Islet of Langerhans (tissue), 1 donor: ENCODE measurements around the gene KLHL2.
A peak's percentile ranks its signal among the peaks of the same experiment; 100 is the strongest.
"Not testable (repeated sequence)": the region's sequence is repeated elsewhere in the genome, so short reads cannot be mapped to it uniquely, and the experiment has no call there.

Experiments used
- FAIRE-seq: peaks from one replicate; lab custom pipeline; 2011; peaks lifted over from hg19 to GRCh38; lab: Jason Lieb, UNC

KLHL2 gene, protein sequence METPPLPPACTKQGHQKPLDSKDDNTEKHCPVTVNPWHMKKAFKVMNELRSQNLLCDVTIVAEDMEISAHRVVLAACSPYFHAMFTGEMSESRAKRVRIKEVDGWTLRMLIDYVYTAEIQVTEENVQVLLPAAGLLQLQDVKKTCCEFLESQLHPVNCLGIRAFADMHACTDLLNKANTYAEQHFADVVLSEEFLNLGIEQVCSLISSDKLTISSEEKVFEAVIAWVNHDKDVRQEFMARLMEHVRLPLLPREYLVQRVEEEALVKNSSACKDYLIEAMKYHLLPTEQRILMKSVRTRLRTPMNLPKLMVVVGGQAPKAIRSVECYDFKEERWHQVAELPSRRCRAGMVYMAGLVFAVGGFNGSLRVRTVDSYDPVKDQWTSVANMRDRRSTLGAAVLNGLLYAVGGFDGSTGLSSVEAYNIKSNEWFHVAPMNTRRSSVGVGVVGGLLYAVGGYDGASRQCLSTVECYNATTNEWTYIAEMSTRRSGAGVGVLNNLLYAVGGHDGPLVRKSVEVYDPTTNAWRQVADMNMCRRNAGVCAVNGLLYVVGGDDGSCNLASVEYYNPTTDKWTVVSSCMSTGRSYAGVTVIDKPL

DNA sequence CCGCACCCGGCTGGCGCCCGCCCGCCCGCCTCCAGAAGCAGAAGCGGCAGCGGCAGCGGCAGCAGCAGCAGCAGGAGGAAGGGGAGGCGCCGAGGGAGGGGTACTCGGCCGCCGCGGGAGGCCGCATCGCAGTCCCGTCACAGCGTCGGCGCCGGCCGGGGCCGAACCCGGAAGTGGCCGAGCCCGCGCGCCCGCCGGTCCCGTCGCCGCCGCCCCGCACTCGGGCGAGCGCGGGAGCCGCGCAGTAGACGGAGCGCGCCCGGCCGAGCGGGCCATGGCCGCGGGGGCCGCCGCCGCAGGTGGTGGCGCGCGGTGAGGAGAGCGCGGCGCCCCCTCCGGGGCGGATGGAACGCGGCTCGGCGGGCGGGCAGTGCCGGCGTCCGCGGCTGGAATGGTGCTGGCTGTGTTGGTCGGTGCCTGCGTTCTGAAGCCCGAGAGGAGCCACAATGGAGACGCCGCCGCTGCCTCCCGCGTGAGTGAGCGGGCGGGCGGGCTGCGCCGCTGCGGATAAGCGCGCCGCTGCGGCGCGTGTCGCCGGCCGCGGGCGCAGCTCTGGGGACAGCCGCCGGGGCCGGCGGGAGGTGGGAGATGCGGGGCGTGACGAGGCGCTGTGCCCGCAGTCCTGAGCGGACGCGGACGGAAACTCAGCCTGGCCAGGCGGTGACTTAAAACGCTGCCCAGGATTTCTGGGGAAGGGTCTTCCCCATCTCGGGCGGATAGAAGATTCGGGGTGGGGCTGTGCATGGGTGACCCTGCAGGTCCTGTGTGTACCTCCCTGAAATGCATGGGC, at the start of gene KLHL2:
Gene KLHL2 (plus strand): TSS at position 131 of the 790 bp plus-strand sequence. CDS start 316 bp downstream, at position 447.
- no peak for FAIRE-seq

DNA sequence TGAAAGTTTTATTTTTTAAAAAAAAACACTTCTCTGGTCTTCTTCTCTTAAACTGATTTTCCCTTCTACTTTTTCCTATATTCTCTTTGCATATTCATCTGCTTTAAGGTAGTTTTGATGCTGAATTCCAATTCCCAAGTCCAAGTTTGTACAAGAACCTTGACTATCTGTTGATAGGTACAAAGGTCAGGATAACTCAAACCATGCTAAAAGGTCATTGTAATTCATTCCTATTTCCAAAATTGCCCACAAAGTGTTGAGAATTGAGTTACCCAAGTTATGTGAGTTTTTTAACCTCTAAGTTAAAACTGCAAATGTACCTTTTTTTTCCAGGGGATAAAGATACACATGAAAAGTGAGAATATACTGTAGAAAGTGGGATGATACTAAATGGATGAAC, 48.6 kb upstream of the KLHL2 start:
- no peak for FAIRE-seq

DNA sequence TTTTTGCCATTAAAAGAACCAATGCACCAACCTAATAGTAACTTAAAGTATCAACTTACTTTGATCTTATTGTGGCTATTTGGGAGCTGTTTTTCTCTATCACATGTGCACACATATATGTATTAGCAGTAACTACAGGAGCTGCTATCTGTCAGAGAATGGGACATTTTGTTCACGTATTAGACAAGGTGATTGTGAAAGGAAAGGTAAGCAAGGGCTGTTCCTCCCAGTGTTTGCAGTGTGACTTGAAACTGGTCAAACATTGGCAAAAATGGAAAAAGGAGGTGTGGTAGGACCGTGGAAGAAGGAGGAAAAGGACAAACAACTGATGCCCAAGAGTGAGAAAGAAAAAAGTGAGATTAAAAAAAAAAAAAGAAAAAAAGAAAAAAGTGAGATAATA, 43.1 kb upstream of the KLHL2 start:
- no peak for FAIRE-seq

DNA sequence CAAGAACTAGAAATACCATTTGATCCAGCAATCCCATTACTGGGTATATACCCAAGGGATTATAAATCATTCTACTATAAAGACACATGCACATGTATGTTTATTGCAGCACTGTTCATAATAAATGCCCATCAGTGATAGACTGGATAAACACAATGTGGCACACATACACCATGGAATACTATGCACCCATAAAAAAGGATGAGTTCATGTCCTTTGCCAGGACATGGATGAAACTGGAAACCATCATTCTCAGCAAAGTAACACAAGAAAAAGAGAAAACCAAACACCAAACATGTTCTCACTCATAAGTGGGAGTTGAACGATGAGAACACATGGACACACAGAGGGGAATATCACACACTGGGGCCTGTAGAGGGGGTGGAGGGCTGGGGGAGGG, 40.5 kb upstream of the KLHL2 start:
- FAIRE-seq: not testable (repeated sequence)

DNA sequence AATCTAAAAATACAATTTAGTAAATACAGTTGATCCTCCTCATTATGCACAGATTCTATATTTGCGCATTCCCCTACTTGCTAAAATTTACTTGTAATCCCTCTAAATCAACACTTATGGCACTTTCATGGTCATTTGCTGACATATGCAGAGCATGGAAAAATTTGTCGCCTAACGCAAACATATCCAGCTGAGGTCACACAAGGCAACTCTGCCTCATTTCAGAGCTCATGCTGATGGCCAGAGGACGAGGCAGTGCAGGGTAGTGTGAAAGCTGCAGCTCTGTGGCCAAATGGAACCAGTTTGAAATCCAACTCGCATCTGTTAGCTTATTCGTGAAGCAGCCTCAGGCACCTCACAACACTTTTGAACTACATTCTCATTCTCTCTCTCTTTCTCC, 39.7 kb upstream of the KLHL2 start:
- FAIRE-seq: no peak

DNA sequence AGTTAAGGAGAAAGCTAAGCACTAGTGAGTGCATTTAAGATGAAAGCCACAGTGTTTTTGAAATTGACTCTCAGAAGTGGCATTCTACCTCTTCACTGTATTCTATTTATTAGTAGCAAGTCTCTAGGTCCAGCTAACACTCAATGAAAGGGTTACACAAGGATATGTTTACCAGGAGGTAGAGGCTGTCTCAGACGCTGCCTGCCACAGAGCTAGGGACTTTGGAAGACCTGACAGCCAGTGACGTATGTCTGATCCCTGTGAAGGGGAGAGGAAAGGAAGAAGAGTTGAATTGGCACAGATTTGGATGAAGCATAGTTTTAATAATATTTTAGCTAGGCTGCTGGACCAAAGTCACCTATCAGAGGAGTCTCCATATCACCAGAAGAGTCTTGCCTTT, 36.5 kb upstream of the KLHL2 start:
- FAIRE-seq: no peak

DNA sequence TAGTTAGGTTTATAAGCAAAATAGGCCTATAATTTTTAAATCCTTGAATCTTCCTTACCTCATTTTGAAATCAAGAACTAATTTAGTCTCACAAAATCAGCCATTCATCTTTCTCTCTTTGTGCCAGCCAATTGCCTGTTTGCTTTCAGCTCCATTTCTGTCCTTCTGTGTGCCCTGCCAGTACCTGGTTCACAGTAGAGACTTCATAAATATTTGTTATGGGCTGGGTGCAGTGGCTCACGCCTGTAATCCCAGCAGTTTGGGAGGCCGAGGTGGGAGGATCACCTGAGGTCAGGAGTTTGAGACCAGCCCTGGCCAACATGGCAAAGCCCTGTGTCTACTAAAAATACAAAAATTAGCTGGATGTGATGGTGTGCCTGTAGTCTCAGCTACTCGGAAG, 31.9 kb upstream of the KLHL2 start:
- not testable (repeated sequence) for FAIRE-seq

DNA sequence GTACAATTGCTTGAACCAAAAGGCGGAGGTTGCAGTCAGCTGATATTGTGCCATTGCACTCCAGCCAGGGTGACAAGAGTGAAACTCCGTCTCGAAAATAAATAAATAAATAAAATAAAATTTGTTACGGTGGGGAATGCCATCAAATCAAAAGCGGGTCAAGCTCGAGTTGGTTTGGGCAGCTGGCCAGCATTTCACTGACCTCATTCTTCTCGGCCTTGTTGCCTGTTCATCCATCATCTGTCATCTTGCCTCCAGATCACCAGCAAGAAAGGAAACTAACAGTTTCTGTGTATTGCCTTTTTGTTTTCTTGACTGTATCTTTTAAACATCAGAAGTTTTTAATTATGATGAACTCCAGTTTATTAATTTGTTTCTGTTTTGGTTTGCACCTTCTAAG, 31.5 kb upstream of the KLHL2 start:
- no peak for FAIRE-seq

DNA sequence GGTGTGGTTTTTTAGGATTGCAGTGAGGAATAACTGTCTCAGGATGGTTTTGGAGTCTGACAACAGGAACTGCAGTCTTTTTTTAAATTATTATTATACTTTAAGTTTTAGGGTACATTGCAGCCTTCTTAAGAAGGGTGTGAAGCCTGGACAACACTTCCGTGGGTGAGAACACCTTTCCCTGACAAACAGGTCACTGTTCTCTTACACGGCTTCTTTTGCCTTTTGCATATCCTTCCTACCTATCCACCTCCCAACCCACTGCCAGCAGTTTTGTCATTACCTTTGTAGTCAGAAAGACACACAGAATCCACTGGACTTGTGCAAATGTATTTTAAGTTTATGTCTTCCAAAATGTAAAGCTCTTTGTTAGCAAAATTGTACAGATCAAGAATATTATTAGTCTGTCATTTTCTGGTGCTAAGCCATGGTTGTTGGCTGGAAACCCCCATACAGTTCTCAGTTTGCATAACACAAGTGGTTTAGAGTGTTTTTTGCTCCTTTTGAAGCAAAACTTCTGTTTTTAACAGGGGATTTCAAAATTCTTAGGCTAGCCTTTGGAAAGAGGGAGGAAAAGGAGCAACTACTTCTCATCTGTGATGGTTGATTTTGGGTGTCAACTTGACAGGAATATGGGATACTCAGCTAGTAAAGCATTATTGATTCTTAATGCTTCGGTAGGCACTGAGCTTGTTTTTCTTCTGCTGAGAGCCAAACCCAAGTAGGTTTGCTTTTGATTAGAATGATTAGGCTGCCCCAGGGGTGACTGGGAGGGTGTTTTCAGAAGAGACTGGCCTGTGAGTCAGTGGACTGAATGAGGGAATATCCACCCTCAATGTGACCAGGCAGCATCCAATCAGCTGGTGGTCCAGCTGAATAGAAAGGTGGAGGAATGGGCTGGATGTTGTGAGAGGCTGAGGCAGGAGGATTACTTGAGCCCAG, 29.4 kb upstream of the KLHL2 start:
- FAIRE-seq: no peak

DNA sequence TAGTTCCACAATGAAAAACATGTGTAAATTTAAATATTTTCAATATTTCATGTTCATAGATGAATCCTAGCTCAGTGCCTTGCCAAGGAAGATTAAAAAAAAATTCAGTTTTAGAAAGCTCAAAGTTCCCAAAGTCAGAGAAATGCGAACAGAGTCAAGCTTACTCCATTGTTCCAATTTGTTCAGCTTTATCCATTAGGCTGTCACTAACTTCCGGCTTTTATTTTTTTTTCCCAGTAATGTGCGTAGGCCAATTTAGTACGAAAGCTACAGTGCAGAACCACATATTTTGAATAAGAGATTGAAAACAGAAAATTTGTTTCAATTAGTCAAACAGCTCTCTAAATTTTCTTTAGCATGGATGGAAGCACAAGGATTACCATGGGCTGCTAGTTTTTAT, 23.1 kb upstream of the KLHL2 start:
- FAIRE-seq: no peak

DNA sequence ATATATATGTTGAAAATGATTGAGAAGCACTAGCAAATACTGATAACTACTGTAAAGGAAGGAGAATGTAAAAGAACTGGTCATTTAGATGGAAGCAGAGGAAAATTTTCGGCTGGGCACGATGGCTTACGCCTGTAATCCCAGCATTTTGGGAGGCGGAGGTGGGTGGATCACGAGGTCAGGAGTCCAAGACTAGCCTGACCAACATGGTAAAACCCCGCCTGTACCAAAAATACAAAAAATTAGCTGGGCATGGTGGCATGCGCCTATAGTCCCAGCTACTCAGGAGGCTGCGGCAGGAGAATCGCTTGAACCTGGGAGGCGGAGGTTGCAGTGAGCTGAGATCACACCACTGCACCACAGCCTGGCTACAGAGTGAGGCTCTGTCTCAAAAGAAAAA, 22.4 kb upstream of the KLHL2 start:
- not testable (repeated sequence) for FAIRE-seq

DNA sequence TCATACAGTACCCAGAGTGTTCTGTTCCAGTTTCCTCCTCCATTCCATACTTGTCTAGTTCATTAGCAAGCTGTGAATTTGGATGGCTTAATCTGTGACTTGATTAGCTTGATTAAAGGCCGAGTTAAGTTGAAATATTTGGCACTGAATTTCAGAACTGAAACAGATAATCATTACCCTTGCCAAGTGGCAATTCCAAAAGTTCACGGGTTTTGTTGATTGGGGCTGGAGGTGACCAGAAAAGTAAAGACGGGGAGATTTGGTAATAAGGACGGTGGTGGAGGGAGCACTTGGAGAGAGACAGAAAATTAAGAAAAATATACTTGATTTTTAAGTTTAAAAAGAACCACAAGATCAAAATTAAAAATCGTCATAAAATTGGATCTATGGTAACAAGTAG, 21.9 kb upstream of the KLHL2 start:
- no peak for FAIRE-seq

DNA sequence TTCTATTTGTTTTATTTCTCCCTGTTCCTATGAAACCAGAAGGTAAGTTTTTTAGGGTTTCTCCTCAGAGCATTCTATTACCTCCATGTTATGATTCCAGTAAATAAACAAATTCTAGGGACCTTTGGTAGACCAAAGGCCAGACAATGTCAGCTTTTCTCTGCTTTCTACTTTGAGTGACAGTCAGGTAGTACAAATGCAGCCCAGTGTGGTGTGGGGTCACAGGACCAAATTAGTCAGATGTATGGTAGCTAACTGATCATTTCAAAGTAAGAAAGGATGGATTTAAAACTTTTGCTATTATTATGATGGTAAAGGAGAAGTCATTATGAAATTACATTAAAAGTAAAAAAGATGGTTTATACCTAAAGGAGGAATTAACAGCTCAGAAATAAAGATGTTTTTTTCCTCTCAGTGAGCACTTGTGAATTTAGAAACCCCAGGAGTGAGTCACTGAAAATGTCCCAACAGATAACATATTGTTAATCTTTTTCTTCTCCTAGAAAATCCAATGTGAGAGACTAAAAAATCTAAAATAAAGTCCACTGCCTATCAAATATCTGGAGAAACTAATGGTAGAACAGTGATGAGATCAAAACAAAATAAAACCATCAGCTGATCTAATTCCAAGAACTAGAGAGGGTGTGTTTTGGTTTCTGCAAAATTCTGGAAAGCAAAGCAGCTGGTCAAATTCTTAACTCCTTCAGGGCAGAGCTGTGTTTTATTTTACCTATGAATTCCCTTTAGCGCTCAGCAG, 16.6 kb upstream of the KLHL2 start:
- no peak for FAIRE-seq

DNA sequence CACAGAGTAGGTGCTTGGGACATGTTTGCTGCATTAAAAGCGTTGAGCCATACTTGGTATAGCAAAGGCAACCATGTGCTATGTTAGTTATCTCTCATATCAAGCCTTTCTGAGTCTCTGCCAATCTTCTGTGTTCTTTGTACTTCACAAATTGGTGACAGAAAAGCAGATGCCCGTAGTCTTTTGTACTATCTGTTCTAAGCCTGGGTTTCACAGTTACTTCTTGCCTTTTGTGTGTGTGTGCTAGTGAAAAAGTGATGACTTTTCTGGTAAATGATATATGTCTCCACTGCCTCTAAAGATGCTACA, 16.1 kb upstream of the KLHL2 start:
- no peak for FAIRE-seq

DNA sequence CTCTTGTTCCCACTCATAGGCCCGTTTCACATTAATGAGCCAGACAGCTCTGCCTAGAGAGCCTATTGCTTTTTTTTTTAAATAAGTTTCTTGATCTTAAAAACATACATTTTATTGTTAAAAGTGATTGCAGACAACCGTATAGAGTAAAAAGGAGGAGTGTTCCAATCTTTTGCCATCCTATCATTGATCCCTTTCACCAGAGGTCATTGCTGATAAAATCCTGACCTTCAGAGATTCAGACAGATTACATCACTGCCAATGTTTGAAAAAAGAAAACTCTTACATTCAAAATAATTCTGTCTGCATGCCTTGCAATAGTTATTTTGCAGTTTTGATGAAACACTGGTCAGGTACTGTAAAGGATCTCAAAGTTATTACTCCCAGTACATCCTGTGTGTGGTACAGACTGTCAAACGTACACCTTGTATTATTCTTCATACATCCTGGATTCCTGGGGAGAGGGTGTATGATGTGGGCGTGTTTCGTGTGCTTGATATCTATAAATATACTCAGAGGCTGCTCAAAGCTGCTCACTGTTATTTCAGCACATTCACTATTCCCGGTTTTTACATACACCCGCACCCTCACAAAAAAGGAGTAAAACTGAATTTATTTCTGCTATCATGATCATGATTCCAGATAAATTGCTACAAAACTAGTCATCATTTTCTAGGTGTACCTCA, 15.4 kb upstream of the KLHL2 start:
- no peak for FAIRE-seq

DNA sequence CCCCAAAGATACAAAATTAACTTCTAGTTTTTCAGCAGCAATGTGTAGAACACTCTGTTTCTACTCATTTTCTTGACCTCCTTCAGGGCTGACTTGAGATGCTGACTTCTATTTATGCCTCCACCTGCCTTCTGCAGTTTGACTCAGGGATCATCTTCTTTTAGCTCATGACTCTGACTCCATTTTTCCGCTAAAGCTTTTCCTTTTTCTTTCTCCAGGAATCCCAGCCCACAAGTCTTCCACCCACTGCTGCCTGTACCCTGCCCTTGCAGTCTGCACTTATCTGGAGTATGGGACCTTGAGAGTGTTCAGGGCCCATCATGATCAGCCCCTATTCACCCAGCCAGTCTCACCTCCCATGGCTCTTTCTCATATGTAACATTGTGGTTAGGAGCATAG, 14.9 kb upstream of the KLHL2 start:
- no peak for FAIRE-seq

DNA sequence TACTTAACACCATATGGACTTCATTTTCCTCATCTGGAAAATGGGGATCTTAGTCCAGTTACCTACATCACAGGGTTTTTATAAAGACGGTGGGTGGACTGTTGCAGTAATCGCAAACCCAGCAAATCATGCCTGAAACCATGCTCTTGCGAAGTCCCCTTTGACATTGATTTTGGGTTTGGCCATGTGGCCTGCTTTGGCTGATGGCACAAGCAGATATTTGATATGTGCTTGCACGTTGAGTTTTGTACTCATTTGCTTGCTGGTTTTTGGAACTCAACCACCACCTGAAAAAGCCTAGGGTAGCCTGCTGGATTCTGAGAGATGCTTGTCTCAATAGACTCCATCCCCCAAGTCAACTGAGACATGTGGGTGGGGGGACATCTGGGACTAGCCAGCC, 14.4 kb upstream of the KLHL2 start:
- FAIRE-seq: no peak

DNA sequence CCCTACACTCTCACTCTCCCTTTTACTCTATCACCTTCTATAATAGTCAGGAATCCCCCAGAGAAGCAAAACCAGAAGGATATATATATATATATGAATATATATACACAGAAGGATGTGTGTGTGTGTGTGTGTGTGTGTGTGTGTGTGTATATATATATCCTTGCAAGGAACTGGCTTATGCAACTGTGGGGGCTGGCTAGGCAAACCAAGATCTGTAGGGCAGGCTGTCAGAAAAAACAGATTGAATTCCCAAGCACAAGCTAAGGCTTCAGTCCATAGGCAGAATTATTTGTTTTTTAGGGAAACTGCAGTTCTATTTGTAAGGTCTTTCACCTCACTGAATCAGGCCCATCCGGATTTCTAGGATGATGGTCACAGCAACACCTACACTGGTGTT, 13.0 kb upstream of the KLHL2 start:
- FAIRE-seq: no peak

DNA sequence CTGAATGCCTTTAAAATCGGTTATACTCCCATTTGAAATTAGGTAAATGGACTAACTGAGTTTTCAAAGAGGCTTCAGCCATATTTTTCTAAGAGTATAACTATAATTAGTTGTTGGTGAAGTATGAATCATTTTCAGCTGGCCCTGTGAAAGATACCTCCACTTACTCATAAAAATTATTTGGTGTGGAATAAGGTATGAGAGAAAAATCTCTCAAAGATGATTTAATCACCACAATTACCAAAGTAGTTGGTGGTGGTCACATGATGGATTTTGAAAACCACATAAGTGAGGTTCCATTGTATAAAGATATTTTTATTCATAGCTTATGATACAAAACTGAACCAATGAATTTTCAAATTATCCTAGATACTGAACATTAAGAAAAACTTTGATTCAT, 9.0 kb upstream of the KLHL2 start:
- FAIRE-seq: peak; percentile 41

DNA sequence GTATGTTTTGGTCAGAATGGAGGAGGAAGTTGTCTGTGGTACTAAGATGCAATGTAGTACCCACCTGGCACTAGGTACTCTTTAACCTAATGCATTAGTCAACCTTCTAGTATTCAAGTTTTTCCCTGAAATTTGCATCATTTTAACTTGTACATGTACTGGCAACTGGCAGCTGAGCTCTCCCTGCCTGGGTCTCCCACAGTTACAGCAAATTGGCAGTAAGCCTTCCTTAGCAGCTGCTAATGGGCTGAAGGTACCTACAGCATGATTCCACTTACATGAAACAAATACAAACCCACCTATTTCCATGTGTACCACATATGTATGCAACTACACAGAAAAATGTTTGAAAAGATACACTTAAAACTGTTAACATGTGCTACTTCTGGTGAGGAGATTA, 8.1 kb upstream of the KLHL2 start:
- no peak for FAIRE-seq

DNA sequence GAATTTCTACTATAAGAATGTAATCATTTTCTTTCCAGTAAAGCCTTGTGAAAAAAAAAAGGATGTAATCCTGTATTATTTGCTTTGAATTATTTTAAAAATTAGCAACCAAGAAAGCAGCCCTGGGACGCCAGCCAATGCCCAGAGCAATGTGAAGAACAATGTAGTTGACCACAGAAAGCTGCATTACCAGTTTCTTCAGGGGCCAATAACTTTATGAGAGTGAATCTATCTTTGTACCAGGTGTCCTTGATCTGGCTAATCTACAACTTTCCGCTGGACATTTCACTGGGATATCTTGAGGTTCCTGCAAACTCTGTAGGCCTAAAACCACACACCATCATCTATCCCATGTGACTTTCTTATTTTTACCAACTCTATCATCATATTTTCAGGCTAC, 7.6 kb upstream of the KLHL2 start:
- FAIRE-seq: peak; percentile 13
